8988T (cell line): ENCODE data around the gene ZMAT5.
A peak's percentile ranks its signal among the peaks of the same experiment; 100 is the strongest.

Experiments used
- DNase-seq: peaks from one replicate; pipeline ENCODE4 v3.0.0; 2011

The ZMAT5 gene

DNA sequence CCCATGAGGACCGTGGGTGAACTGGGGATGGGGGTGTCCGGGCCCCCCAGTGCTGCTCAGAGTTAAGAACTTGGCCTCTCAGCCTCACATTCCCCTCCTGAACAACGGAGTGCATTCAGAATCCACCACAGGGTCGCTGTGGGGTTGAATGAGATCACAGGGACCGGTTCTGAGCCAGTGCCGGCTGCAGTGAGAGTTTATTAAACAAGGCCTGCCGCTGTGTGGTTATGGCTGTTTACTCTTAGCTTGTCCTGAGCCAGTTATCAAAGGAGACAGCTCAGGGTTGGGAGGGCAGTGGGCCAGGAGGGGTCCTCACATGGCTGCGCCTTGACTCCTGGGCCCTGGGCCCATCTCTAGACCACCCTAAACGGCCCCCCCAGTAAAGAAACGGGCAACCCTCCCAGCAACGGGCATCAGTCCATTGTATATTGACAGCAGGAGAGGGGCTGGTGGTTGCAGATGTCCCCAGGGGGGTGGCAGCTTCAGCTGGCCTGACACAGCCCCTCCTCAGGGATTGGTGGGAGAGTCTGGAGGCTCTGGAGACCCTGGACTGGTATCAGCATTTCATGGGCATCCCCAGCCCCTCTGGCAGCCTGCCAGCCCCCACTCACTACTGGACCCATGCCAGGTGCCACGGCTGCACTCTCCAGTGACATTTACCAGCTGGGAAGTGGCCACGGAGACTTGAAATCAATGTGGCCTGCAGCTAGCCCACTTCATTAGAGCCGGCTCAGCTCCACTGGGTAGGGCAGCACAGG, 62.1 kb downstream of the ZMAT5 start:
- DNase-seq: no peak

DNA sequence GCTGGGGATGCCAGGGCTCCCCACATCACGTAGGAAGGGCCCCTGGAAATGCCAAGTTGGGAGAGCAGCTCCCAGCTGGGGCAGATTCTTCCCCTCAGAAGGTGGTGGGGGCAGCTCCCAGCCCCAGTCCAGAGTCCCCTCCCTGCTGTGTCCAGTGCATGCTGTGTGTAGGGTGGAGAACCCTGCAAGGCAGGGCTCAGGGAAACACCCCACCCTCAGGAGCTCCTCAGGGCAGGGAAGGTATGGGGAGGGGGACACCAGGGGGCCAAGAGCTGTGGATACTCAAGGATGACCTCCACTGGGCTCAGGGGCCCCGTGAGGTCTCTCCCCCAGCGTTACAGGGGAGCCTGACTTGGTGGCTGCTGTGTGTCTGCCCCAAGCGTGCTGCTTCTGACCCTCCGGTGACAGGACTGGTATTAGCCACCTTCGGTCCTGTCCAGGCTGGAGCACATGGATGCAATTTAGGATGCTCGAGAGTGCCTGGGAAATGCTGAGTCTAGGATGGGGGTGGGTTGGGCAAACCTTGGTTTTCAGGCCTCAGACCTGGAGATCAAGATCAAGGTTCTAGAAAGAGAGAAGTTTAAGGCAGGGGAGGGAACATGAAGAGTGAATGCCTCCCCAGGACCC, 63.1 kb downstream of the ZMAT5 start:
- DNase-seq: no peak

DNA sequence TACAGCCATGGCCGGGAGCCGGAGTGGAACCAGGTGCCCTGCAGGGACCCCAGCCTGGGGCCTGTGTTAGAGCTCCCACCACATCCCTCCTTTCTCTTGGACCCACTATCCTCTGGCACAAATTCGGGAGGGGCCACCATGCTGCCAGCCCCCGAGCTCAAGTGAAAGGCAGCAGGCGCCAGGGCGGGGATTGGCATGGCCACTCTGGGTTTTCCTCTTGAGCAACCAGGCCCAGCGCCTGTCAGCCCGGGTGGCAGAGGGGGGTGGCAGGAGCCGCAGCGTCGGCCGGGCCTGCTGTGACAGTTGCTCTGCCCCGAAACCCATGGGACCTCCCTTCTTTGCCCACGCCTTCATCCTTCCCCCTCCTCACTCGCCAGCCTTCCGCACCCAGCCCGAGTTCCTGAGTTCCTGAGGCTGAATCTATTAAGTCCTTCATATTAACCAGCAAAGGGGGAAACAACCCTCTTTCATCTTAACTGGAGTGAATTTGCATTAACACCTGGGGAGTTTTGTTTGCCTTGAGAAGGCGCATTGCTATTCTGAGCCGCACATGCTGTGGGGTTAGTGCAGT, 63.8 kb downstream of the ZMAT5 start:
- DNase-seq: no peak

DNA sequence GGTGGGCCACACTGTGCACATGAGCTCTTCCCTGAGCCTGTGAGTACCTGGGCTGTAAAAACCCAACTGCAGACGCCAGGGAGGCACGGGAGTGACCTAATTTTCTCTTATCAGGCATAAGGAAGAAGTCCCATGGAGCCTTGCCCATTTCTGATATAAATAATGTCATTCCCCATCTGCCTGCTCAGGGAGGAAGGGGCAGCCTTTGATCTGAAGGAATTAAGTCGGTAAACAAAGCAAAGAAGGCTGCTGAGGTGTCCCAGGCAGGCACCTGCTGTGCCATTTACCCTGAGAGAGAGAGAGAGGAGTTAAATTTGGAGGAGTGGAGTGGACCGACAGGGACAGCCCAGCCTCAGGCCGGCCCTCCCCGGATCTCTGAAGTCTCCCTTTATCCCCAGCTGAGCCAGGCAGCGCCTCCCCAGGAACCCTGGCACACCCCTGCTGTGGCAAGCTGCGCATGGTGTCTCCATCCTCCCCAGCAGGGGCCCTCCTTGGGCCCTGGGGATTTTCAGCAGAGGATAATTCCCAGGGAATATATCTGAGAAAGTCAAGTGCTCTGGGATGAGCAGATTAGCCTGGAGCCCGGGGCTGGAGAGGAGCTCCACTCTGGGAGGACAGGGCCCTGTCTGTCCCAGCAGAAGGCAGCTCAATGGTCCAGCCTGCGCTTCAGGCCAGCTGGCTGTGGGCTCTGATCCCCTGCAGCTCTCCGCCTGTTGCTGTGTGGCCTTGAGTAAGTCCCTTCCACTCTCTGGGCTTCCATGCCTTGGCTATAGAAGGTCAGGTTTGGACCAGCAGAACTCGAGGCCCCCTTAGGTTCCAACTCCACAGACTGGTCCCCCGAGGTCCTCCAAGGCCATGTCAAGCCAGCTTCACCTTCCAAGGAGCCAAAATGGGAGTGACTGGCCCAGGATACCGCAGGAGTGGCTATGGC, 64.5 kb downstream of the ZMAT5 start:
- no peak for DNase-seq

- DNase-seq: no peak
Measured at GRCh38 chr22:29701155-29701999, 65.4 kb downstream of the ZMAT5 start.

DNA sequence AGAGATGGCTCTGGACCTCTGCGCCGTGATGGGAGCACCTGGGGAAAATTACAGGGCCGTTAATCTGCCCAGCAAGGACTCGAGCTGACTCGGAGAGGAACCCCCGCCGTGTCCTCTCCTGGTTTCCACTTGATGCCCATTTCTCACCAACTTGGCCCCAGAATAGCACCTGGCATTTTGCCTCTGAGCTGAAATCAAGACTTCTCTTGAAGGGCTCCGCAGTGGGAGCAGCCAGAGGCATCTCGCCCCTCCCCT, 66.0 kb downstream of the ZMAT5 start:
- DNase-seq: no peak

DNA sequence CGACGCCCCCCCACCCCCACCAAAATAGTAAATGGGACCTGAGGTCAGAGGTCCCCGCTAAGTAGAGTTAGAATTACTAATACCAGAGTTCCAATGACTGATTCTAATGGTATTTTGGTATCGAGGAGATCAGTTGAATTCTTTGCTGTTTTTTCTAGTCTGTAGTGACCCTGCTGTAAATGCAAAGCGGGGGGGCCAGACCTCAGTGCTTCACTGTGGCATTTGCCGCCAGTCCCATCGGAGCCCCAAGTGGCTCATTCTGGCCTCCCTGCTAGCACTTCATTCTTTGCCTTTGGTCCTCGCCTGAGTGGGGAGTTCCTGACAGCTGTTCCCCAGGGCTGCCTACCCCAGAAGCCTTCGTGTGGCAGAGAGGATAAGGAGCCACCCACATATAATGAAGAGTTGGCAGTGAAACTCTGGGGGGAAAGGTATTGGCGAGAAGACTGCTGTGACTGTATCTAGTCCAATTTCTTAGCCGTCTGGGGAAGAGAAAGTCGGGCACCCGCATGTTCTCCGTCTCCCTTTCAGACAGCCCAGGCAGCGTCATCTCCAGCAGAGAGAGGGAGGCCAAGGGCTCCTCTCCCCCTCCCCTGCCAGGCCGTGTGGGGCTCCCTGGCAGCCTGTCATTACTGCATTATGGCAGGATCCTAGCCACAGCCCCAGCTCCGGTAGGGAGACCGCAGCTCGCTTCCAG, 66.5 kb downstream of the ZMAT5 start:
- no peak for DNase-seq

- no peak for DNase-seq
Measured at GRCh38 chr22:29697853-29698598, 68.8 kb downstream of the ZMAT5 start.

- DNase-seq: no peak
Measured at GRCh38 chr22:29695129-29695926, 71.5 kb downstream of the ZMAT5 start.

GRCh38 chr22:29693671-29694070, 73.1 kb downstream of the ZMAT5 start:
- DNase-seq: no peak

GRCh38 chr22:29693161-29693560, 73.6 kb downstream of the ZMAT5 start:
- DNase-seq: no peak

DNA sequence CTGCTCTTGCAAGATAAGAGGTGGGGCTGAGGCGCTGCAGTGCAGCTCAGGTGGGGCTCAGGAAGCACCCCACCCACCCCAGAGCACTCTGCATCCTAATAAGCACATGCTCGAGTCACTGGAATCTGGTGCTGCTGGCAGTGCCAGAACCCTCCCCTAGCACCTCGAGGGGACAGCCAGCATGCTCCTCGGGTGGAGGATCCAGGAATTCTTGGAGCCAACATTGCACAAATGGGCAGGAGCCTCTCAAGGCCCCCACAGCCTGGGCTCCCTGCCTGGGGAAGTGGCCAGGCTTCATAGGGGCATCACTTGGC, 74.5 kb downstream of the ZMAT5 start:
- DNase-seq: no peak

DNA sequence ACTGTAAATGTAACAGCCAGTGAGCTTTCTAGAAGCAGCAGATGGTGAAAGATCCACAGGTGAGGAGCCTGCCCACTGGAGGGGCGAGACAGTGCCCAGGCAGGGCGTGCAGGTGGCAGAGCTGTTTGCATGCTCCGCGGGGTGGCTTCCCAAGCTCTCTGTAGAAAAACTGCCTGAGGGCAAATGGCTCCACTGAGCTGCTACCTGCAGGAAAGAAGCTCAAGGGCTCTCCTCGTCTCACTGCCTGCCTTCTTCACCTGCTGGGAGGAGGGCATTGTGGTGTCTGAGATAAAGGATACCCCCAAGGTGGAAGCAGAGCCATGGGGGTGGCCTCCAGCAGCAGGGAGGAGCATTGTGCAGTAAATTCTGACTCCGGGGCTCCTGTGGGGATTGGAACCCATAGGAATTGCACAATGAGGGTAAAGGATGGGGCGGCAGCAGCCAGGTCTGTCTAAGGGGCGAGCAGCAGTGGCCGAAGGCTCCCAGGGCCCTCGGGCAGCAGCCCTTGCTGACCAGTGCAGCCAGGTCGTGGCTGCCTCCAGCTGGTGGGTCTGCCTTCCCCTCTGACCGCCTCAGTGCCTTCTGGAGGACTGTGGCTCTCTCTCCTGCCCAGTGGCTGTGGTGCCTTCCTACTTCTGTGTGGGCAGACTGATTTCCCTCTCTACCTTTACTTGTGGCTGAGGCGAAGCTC, 75.0 kb downstream of the ZMAT5 start:
- DNase-seq: no peak

DNA sequence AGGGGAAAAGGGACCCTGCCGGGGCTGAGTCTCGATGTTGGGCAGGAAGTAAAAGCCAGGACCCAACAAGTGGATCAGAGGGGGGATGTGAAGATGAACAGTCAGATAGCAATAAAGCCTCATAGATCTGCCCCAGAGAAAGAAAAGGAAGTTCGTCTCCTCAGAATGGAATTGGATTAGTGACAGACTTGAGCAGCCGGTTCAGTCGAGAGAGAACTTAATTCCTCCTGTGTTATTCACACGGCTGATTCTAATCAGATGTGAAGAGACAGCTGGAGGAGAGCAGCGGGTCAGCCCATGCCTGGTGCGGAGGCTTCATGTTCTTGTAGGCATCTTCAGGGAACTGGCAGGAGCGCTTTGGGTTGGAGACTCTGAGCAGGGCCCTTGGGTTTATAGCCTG, 76.3 kb downstream of the ZMAT5 start:
- no peak for DNase-seq

DNA sequence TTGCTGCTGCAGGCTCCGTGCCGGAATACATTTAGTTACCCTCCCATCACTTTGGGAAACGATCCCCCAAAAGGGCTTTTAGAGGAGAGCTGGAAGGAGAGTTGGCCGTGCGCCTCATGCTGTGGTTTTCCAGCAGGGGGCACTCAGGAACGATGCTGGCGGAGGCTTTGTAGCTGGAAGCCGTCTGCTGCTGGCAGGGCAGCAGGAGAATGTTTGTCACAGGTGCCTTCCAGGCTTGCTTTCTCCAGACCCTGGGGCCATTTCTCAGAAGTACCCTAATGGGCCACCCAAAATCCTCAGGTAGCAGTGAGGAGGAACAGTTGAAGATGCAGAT, 77.0 kb downstream of the ZMAT5 start:
- peak; percentile 49 for DNase-seq

DNA sequence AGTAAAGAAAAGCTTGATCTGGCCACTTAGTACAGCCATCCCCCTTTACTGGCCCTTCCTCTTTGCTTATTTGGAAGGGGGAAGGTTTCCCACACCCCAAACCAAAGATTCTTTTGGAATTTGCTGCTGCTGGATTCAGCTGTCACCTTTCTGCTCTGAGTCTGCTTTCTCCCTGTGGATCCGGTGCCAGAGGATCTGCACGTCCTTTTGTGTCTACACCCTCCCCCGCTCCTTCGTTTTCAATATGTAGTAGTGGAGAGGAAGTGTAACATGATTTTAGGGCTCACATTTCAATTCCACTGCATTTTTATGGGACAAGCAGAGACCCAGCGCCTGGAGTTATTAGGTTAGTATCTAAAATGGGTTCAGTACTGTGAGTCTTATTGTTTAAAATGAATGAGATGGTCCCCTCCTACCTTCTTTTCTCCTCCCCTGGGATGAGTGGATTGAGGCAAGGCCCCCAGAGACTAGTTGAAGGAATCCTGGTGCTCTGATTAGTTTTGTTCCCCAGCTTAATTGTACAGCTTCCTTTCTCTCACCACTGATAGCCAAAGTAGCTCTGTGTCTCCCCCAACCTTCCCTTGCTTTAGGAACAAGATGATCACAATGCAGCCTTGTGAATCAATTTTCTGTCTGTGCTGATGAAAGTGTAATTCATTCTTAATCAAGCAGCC, 77.5 kb downstream of the ZMAT5 start:
- no peak for DNase-seq

DNA sequence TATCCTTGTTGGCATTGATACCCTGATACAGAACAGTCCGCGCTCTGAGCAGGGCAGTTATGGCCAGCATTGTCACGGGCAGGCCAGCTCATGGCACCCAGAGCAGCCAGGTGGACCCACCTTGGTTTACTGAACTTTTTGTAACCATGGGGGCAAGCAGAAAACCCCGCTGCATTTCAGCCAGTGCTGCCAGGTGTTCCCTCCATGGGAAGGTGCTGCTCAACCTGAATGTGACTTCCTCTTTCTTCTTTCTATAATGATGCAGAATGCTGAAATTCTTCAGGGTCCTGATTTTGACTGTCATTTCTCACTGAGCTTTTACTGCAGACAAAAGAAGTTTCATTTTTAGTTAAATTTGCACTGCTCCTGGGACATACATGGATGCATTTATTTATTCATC, 82.6 kb downstream of the ZMAT5 start:
- DNase-seq: no peak

- no peak for DNase-seq
Measured at GRCh38 chr22:29683536-29683935, 83.3 kb downstream of the ZMAT5 start.
